ENCODE results near the gene WNT4. TPM values are rescaled to one million over a fixed set of nuclear protein-coding genes. Genes with fewer than 3 reads are reported as not detected.

WNT4 gene
- total RNA-seq, 4 donors from 2014 or later: 0.19 to 0.33 (median 0.29) TPM; not detected in 1

DNA sequence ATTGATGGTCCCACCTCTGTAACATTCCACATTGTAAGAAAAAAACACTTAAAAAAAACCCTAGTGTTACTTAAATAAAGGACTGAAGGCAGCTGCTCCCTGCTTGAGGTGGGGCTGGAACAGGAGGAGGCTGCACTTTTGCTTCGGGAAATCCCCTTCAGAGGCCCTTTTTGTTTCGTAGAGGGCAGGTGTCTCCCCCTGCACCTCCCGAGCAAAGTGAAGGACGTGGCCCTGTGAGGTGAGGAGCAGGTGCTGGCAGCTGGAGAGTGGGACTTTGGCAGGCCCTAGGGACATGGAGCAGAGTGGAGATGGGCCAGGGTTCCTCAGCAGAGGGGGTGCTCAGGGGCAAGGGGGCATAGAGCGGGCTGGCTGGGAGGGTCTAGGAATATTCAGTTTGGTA is 33.4 kb upstream of the WNT4 start:
- no peak overlapping the region for H3K4me3 ChIP-seq
- H3K27me3 ChIP-seq: no peaks in the 10 kb centered on the region
- TF ChIP-seq EP300 (IDR thresholded peaks at IDR 0.05) (no peak), POLR2AphosphoS5 (IDR thresholded peaks at IDR 0.05) (no peak), POLR2A (IDR thresholded peaks at IDR 0.05; ENCODE audit: low read depth) (no peak)
- TF ChIP-seq, protein P1, sequence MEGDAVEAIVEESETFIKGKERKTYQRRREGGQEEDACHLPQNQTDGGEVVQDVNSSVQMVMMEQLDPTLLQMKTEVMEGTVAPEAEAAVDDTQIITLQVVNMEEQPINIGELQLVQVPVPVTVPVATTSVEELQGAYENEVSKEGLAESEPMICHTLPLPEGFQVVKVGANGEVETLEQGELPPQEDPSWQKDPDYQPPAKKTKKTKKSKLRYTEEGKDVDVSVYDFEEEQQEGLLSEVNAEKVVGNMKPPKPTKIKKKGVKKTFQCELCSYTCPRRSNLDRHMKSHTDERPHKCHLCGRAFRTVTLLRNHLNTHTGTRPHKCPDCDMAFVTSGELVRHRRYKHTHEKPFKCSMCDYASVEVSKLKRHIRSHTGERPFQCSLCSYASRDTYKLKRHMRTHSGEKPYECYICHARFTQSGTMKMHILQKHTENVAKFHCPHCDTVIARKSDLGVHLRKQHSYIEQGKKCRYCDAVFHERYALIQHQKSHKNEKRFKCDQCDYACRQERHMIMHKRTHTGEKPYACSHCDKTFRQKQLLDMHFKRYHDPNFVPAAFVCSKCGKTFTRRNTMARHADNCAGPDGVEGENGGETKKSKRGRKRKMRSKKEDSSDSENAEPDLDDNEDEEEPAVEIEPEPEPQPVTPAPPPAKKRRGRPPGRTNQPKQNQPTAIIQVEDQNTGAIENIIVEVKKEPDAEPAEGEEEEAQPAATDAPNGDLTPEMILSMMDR (IDR thresholded peaks at IDR 0.05): no peak
- intact Hi-C loops (cut with DNase I): no loop called here
- DNase-seq (ENCODE audit: extremely low spot score): no peak
- WGBS: 79% methylated on average over 3 of the region's 5 CpGs
- no peaks in the 10 kb centered on the region for H3K36me3 ChIP-seq
- H3K4me1 ChIP-seq: no peaks in the 10 kb centered on the region
- H3K27ac ChIP-seq (replicated peaks in 1 of 4): no peak overlapping the region
- H3K9me3 ChIP-seq: peaks cover 0 to 6% (median 0%) of the 10 kb centered on the region in 4 donors

DNA sequence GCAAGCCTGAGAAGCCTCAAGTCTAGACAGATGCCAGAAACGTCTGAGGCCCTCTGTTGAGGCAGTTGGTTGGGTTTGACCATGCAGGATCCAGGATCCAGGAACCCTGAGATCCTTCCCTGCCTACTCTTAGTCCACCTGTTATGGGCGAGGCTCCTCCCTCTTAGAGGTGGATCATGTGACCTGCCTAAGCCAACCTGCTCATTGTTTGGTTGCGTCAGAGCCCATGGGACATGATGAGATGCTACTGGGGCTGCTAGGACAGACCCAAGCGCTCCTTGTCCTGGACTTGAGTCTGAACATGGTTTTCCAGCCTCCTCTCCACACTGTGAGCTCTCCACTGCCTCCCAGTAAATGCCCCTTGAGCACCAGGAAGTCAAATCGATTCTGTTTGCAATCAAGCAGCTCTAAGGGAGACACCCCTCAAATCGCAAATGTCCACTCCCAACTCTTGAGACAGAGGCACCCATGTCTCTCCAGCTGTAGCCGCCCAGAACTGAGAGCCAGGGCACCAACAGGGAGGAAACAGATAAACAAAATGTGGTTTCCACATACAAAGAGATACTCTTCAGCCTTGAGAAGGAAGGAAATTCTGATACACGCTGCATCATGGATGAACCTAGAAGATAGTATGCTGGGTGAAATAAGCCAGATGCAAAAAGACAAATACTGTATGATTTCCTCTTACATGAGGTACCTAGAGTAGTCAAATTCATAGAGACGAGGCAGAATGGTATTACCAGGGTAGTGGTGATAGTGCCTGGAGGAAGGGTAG is 31.7 kb upstream of the WNT4 start:
- Histone ChIP-seq H3K27me3 (no peaks in the 10 kb centered on the region), H3K9me3 (peaks cover 0 to 6% (median 0%) of the 10 kb centered on the region in 4 donors), H3K4me1 (no peaks in the 10 kb centered on the region), H3K4me3 (no peak overlapping the region), H3K36me3 (no peaks in the 10 kb centered on the region), H3K27ac (replicated peaks in 1 of 4) (no peak overlapping the region)
- intact Hi-C loops (cut with DNase I): no loop called here
- WGBS: 86% methylated on average over 9 of the region's 9 CpGs
- DNase-seq (ENCODE audit: extremely low spot score): no peak
- TF ChIP-seq EP300 (IDR thresholded peaks at IDR 0.05) (no peak), POLR2A (IDR thresholded peaks at IDR 0.05; ENCODE audit: low read depth) (no peak), POLR2AphosphoS5 (IDR thresholded peaks at IDR 0.05) (no peak)
- TF ChIP-seq, protein P1 (IDR thresholded peaks at IDR 0.05): no peak

DNA sequence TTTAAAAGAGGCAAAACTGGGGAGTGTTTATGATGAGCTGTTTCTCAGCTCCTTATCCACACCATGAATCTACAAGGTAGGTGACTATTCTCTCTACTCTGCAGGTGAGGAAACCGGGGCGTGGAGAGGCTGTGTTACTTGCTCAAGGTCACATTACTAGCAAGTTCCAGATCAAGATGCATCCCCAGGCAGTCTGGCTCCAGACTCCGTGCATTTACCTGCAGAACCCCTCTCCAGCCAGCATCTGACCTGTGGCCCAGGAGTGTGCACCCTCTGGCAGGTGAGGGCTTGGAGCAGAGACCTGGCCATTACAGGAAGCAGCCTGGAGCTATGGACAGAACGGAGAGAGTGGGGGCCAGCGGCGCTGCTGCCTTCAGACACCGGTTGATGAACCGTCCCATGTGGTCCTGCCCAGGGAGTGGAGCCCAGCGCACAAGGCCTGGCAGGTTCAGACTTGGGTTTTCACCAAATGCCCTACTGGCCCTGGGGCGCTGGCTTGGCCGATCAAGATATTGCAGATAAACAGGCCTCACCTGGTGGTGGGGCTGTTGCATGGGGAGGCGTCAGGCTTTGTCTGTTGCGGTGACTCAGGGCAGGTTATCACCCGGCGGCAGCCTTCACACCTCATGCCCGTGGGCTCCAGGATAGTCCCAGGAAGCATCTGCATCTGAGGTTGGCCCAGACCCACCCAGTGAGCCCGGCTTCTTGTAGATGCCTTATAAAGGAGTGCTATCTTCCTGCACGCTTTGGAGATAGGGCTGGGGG is 29.2 kb upstream of the WNT4 start:
- TF ChIP-seq POLR2AphosphoS5 (IDR thresholded peaks at IDR 0.05) (no peak), POLR2A (IDR thresholded peaks at IDR 0.05; ENCODE audit: low read depth) (no peak), EP300 (IDR thresholded peaks at IDR 0.05) (no peak)
- TF ChIP-seq, protein P1 (IDR thresholded peaks at IDR 0.05): no peak
- Histone ChIP-seq H3K27me3 (no peaks in the 10 kb centered on the region), H3K36me3 (no peaks in the 10 kb centered on the region), H3K4me3 (no peak overlapping the region), H3K27ac (replicated peaks in 1 of 4) (no peak overlapping the region), H3K9me3 (no peaks in the 10 kb centered on the region), H3K4me1 (no peaks in the 10 kb centered on the region)
- DNase-seq (ENCODE audit: extremely low spot score): no peak
- 91% methylated on average over 14 of the region's 18 CpGs for WGBS
- intact Hi-C loops (cut with DNase I): no loop called here

DNA sequence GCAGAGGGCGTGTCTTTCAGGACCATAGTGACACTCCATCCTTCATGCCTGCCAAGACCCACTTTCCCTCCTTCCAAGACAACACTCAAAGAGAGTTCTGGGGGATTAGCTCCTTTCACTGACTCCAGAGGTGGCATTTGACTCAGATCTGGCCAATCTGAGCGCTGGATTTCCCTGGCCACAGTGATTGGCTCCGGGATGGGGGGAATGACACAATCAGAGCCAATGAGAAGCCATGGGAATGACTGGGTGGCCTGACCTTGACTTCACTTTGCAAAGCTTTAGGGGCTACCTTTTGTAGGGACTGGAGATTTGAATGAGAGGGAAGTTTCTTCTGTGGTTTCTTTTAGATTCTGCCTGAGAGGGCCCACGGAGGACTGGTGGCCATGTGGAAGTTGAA is 26.9 kb upstream of the WNT4 start:
- Histone ChIP-seq H3K36me3 (no peaks in the 10 kb centered on the region), H3K27me3 (no peaks in the 10 kb centered on the region), H3K4me3 (no peak overlapping the region), H3K9me3 (no peaks in the 10 kb centered on the region), H3K4me1 (no peaks in the 10 kb centered on the region), H3K27ac (replicated peaks in 1 of 4) (no peak overlapping the region)
- whole genome bisulfite sequencing: 97% methylated on average over 4 of the region's 4 CpGs
- TF ChIP-seq POLR2AphosphoS5 (IDR thresholded peaks at IDR 0.05) (no peak), EP300 (IDR thresholded peaks at IDR 0.05) (no peak), POLR2A (IDR thresholded peaks at IDR 0.05; ENCODE audit: low read depth) (no peak)
- TF ChIP-seq, protein P1 (IDR thresholded peaks at IDR 0.05): no peak
- DNase-seq (ENCODE audit: extremely low spot score): no peak
- intact Hi-C loops (cut with DNase I): no loop called here

All from esophagus muscularis mucosa (tissue), 4 donors.